Measurements from ENCODE around the gene RRM2.

RRM2 gene

GRCh38 chr2:10172033-10172871, 49.7 kb downstream of the RRM2 start:
- DNase-seq (ENCODE audit: low read depth), result no peak

- no peak for DNase-seq (ENCODE audit: low read depth)
Measured at GRCh38 chr2:10173258-10174005, 50.9 kb downstream of the RRM2 start.

GRCh38 chr2:10174173-10174572, 51.6 kb downstream of the RRM2 start:
- no peak for DNase-seq (ENCODE audit: low read depth)

- DNase-seq (ENCODE audit: low read depth), result no peak
Measured at GRCh38 chr2:10175441-10175840, 52.9 kb downstream of the RRM2 start.

- no peak for DNase-seq (ENCODE audit: low read depth)
Measured at GRCh38 chr2:10178751-10179150, 56.2 kb downstream of the RRM2 start.

- no peak for DNase-seq (ENCODE audit: low read depth)
Measured at GRCh38 chr2:10179422-10179821, 56.9 kb downstream of the RRM2 start.

GRCh38 chr2:10180229-10180628, 57.7 kb downstream of the RRM2 start:
- no peak for DNase-seq (ENCODE audit: low read depth)

Data from stimulated activated CD8-positive, alpha-beta memory T cell treated with anti-CD3 and anti-CD28 coated beads, Interleukin-7, amount 100 ng/mL, for 24 hours (primary cell).